NT2/D1 (cell line): ENCODE data around the gene RBM12.

ENCODE experiments used
- DNase-seq: peaks from one replicate; pipeline ENCODE4 v3.0.0-alpha.2; 2011; ENCODE audit warnings: low read depth, low spot score
- H3K27me3 ChIP-seq: 2 replicates; pipeline ENCODE4 v1.6.0; 2011; ENCODE audit warnings: mild to moderate bottlenecking; ENCODE audit not compliant: insufficient read length, insufficient read depth
- H3K36me3 ChIP-seq: 2 replicates; pipeline ENCODE4 v1.6.1; 2011; ENCODE audit warnings: mild to moderate bottlenecking, low read length, mixed read lengths; ENCODE audit not compliant: insufficient read depth, insufficient read length
- H3K4me1 ChIP-seq: 2 replicates; pipeline ENCODE4 v1.5.1; 2011; ENCODE audit not compliant: insufficient read depth, insufficient read length
- H3K4me3 ChIP-seq: 2 replicates; pipeline ENCODE4 v1.5.1; 2011; ENCODE audit warnings: low read depth; ENCODE audit not compliant: insufficient read length
- H3K9ac ChIP-seq: 2 replicates; pipeline ENCODE4 v1.6.0; 2011; ENCODE audit warnings: low read depth; ENCODE audit not compliant: insufficient read length
- H3K9me3 ChIP-seq: 2 replicates; pipeline ENCODE4 v1.5.1; 2011; ENCODE audit warnings: mild to moderate bottlenecking, low read length; ENCODE audit not compliant: insufficient read depth
- SUZ12 ChIP-seq: IDR thresholded peaks from 2 replicates; pipeline ENCODE4 v1.6.1; 2011; ENCODE audit not compliant: insufficient read length, insufficient read depth; ENCODE audit errors: extremely low read depth
- YY1 ChIP-seq: IDR thresholded peaks from 2 replicates; pipeline ENCODE4 v1.6.1; 2011; ENCODE audit not compliant: insufficient read length, insufficient read depth
- ZNF274 ChIP-seq: IDR thresholded peaks from 2 replicates; pipeline ENCODE4 v1.6.1; 2011; ENCODE audit warnings: mild to moderate bottlenecking, low read depth, low read length

The RBM12 gene

GRCh38 chr20:35616465-35617396 is 48.0 kb downstream of the RBM12 start:
- Histone ChIP-seq H3K27me3 (peaks cover 9% of the 10 kb centered on the region), H3K9ac (peak overlapping the region; percentile 79), H3K4me3 (peak overlapping the region; percentile 71), H3K4me1 (peaks cover 5% of the 10 kb centered on the region), H3K9me3 (no peaks in the 10 kb centered on the region), H3K36me3 (peaks cover 10% of the 10 kb centered on the region)
- peak; percentile 68 for DNase-seq
- TF ChIP-seq SUZ12 (no peak), ZNF274 (no peak), YY1 (no peak)

GRCh38 chr20:35615667-35616464 is 48.8 kb downstream of the RBM12 start, which contains the start of gene SPAG4:
Gene SPAG4, plus strand, starts transcription at chr20:35615829. Its CDS starts 175 bp downstream, at chr20:35616004.
- Histone ChIP-seq H3K4me3 (peak within 1 kb of the TSS; percentile 71), H3K9ac (peak within 1 kb of the TSS; percentile 80), H3K9me3 (no peaks in the 10 kb centered on the region), H3K27me3 (peaks cover 9% of the 10 kb centered on the region), H3K4me1 (peaks cover 9% of the 10 kb centered on the region), H3K36me3 (peaks cover 2% of the 10 kb centered on the region)
- TF ChIP-seq ZNF274 (no peak), SUZ12 (no peak), YY1 (no peak)
- peak; percentile 99 for DNase-seq

GRCh38 chr20:35611482-35611881 is 53.2 kb downstream of the RBM12 start:
- Histone ChIP-seq H3K4me3 (no peak overlapping the region), H3K9ac (no peak overlapping the region), H3K27me3 (no peaks in the 10 kb centered on the region), H3K9me3 (no peaks in the 10 kb centered on the region), H3K4me1 (peaks cover 5% of the 10 kb centered on the region), H3K36me3 (no peaks in the 10 kb centered on the region)
- DNase-seq, result no peak
- TF ChIP-seq ZNF274, result no peak
- no peak for TF ChIP-seq SUZ12
- TF ChIP-seq YY1, result no peak

- Histone ChIP-seq H3K4me1 (peaks cover 5% of the 10 kb centered on the region), H3K9ac (no peak overlapping the region), H3K9me3 (no peaks in the 10 kb centered on the region), H3K36me3 (no peaks in the 10 kb centered on the region), H3K4me3 (no peak overlapping the region), H3K27me3 (no peaks in the 10 kb centered on the region)
- DNase-seq, result no peak
- TF ChIP-seq YY1 (no peak), SUZ12 (no peak), ZNF274 (no peak)
These were observed 53.8 kb downstream of the RBM12 start for GRCh38 chr20:35610833-35611427.

GRCh38 chr20:35607003-35607735 is 57.5 kb downstream of the RBM12 start:
- peaks cover 12% of the 10 kb centered on the region for H3K4me1 ChIP-seq
- no peaks in the 10 kb centered on the region for H3K36me3 ChIP-seq
- H3K27me3 ChIP-seq, result peaks cover 19% of the 10 kb centered on the region
- no peaks in the 10 kb centered on the region for H3K9me3 ChIP-seq
- TF ChIP-seq SUZ12 (no peak), YY1 (no peak), ZNF274 (no peak)
- no peak for DNase-seq
- no peak overlapping the region for H3K4me3 ChIP-seq
- H3K9ac ChIP-seq, result no peak overlapping the region

GRCh38 chr20:35606127-35606526 is 58.6 kb downstream of the RBM12 start:
- no peaks in the 10 kb centered on the region for H3K36me3 ChIP-seq
- peaks cover 14% of the 10 kb centered on the region for H3K4me1 ChIP-seq
- DNase-seq, result no peak
- no peaks in the 10 kb centered on the region for H3K9me3 ChIP-seq
- no peak overlapping the region for H3K4me3 ChIP-seq
- H3K27me3 ChIP-seq, result peaks cover 29% of the 10 kb centered on the region
- TF ChIP-seq ZNF274 (no peak), SUZ12 (no peak), YY1 (no peak)
- no peak overlapping the region for H3K9ac ChIP-seq
